ENCODE results near the gene MARK3.
"Not testable (repeated sequence)": the region's sequence is repeated elsewhere in the genome, so short reads cannot be mapped to it uniquely, and the experiment has no call there.

The MARK3 gene

DNA sequence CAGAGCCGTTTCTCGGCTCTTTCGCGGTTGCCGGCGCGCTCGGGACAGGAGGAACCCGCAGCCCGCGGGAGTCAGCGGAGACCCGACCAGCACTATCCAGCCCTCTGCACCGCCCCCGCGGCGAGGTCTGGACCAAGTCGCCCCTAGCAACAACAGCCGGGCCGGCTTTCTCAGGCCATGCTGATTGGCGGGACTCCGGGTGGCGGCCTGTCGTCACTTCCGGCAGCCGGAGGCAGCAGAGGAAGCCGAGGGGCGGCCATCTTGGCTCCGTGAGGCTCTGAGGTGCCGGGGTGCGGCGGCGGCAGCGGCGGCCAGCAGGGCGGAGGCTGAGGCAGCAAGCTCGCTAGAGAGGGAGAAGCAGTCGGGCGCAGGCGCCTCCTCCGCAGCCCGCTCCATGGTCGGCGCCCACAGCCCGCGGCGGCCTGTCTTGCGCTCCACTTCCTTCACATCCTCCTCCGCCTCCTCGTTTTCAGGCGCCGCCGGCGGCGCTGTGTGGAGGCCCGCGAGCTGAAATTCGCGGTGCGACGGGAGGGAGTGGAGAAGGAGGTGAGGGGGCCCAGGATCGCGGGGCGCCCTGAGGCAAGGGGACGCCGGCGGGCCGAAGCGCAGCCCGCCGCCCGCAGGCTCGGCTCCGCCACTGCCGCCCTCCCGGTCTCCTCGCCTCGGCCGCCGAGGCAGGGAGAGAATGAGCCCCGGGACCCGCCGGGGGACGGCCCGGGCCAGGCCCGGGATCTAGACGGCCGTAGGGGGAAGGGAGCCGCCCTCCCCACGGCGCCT, at the start of gene MARK3:
MARK3 (plus strand) TSS at position 264 of the 777 bp plus-strand sequence. CDS start 615 bp downstream, outside the sequence.
- FAIRE-seq: no peak

- FAIRE-seq: no peak
Observed at GRCh38 chr14:103336191-103336590, 49.0 kb upstream of the MARK3 start.

DNA sequence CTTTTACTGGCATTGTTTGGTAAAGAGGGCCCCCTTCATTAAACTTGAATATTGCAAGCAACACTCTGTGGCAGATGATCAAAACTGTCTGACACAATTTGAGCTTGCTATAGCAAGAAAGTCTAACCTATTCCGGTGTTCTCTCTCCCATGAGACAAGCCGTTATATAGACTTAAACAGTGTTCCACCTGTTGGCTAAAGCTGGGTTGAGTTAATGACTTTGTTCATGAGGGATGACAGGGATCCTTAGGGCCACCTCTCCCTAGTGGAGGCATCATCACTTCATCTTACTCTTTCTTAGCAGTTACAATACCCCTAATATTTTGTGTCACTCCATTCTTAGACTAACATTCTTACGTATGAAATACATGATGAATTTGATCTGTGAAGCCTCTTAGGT, 47.4 kb upstream of the MARK3 start:
- FAIRE-seq: no peak

DNA sequence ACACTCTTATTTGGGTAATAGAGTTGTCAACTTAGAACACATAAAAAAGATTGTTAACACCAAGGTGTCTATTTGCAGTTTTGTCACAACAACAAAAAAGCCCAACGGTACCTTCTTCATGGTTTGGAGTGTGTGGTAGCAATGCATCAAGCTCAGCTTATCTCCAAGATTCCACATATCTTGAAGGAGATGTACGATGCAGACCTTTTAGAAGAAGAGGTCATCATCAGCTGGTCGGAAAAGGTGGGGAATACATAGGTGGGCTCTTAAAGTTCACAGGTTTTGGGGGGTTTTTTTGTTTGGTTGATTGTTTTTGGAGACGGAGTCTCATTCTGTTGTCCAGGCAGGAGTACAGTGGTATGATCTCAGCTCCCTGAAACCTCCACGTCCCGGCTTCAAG, 45.7 kb upstream of the MARK3 start:
- FAIRE-seq: no peak

DNA sequence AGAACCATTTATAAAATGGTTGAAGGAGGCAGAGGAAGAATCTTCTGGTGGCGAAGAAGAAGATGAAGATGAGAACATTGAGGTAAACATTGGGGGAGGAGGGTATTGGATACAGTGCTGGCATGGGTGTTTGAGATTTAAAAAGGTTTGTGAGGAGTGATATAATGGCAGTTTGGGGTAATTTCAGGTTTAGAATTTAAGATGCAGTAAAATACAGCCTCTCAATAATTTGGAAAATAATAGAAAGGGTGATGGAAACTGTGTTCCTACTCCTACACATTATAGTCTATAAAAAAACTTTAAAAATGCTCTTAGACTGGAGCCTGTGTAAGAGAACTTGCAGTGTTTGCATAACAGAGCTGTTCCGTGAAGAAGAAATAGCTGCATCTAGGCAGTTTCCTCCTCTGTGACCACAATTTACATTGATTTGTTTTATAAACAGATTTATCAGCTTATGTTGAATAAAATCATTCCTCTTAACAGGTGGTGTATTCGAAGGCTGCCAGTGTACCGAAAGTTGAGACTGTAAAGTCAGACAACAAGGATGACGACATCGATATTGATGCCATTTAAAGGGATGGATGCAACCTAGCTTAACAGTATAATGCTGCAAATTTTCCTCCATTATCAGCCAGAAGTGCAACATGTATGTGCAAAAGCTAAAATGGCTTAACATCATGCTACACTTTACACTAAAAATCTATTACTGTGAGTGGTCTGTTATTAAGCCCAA, 44.6 kb upstream of the MARK3 start:
- FAIRE-seq: no peak

DNA sequence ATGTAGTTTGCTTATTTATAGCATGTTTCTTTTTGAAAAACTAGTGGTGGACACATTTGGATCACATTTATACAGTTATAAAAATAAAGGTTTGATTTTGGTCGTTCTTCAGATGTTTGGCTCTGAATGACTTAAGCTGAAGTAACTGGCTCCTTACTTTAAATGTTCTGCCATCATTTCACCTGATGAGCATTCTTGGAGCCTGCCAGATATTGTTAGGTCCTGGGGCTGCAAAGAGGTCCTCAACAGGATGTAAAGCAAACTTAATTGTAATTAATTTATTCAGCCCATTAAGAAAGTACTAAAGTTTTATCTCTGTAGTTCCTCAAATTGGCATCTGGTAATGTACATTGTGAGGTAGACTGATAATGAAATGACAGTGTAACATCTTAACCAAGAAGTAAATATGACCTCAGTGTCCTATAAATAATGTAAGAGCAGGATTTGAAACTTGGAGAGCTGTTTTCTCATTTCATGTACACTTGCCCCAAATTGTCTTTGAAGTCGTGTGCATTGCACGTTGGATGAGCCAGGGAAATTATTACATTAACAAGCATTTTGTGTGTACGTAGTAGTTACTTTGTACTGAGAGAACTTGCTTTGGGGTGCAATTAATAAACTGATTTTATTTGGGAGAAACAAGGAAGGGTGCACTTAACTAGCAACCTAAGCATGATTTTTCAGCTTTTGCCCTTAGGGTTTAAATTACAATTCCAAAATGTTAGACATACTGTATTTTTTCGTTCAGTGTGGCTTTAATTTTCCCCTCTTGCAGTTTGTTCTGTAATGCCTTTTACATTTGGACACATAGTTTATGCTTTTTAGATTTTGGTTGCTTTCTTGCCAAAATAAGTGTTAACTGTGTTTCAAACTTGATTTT, 43.7 kb upstream of the MARK3 start:
- FAIRE-seq: no peak

- no peak for FAIRE-seq
Observed at GRCh38 chr14:103343164-103343879, 41.9 kb upstream of the MARK3 start.

GRCh38 chr14:103343905-103344797, 41.1 kb upstream of the MARK3 start:
- no peak for FAIRE-seq

DNA sequence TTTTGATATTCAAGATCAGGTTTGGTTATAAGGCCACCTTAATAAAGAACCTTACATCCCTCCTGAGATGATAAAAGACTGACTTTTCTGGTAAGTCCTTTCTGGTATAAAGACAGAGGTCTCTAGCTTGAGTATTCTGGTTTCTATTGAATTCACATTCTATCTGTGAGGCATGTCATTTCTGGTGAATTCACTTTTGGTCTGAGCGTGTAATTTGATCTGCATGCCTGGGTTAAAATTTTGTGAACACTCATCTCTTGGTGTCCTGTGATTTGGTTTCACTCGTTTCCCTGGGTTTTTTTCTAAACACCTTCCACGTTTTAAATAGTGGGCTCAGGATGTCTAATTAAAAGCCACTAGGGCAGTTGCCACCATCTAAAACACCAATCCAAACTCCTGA, 38.9 kb upstream of the MARK3 start:
- no peak for FAIRE-seq

- no peak for FAIRE-seq
Observed at GRCh38 chr14:103347091-103347815, 38.0 kb upstream of the MARK3 start.

DNA sequence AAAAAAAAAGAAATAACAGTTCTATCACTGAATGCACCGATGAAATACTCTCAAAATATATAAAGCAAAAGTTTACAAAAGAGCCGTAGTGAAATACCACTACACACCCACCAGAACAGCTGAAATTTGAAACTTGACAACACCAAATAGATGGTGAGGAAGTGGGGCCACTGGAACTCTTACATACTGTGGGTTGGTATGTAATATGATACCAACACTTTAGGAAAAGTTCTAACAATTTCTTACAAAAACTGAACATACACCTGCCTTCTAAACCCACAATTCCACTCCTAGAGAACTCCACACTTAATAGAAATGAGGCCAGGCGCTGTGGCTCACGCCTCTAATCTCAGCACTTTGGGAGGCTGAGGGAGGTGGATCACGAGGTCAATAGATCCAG, 37.1 kb upstream of the MARK3 start:
- no peak for FAIRE-seq

DNA sequence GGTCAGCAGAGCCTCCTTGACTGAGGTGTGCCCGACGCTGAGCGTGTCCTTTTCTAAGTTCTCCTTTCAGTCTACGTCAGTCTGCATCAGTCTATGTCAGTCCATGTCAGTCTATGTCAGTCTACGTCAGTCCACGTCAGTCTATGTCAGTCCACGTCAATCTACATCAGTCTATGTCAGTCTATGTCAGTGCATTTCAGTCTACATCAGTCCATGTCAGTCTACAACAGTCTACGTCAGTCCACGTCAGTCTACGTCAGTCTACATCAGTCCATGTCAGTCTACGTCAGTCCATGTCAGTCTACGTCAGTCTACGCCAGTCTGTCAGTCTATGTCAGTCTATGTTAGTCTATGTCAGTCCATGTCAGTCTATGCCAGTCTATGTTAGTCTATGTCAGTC, 35.2 kb upstream of the MARK3 start:
- no peak for FAIRE-seq

DNA sequence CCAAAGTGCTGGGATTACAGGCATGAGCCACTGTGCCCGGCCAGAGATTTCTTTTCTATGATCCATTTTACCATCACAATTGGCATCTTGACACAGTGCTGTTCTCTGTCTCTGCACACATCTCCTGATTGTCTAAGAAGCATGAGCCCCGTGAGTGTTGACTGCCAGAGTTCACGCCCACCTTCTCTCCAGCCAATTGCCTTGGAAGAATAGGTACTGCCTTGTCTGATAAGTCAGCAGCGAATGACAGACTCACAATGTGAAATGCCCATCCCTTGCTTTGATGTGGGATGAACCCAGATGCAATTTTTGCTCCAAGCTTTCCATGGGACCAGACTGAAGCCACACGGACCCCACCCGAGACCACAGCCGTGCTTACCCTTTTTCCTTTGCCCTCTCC, 31.9 kb upstream of the MARK3 start:
- FAIRE-seq: no peak

DNA sequence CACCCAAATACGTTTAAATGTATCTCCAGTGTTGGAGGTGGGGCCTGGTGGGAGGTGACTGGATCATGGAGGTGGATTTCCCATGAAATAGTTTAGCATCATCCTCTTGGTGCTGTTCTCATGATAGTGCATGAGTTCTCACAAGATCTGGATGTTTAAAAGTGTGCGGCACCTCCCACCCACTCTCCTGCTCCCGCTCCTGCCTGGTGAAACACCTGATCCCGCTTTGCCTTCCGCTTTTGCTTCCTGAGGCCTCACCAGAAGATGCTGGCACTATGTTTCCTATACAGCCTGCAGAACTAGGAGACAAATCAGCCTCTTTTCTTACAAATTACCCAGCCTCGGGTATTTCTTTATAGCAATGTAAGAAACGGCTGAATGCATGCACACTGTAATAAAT, 31.1 kb upstream of the MARK3 start:
- no peak for FAIRE-seq

DNA sequence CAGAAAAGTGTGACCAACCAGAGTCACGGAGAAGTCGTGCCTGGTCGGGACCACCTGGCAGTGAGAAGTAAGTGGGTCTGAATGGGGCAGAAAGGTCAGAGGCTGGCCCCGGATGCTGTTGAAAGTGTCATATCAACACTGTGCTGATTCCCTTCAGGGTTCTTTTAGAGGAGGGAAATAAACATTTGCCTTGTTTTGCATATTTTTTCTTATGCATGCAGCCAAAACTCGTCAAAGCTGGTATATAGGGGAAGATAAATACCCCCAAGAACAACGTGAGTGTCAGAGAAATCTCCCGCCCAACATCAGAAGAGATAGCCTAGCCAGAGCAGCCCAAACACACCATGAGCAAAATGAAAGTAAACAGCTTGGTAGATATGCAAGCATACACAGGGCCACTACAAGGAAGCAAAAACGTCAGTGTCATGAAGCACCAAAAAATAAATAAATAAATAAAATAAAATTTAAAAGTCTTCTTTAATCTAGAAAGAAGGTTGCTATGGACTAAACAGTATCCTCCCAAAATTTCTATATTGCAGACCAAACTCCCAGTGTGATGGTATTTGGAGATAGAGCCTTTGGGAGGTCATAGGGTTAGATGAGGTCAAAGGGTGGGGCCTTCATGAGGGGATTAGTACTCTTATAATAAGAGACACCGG, 29.1 kb upstream of the MARK3 start:
- FAIRE-seq: no peak

GRCh38 chr14:103357552-103357951, 27.7 kb upstream of the MARK3 start:
- not testable (repeated sequence) for FAIRE-seq

GRCh38 chr14:103360548-103360947, 24.7 kb upstream of the MARK3 start:
- no peak for FAIRE-seq

DNA sequence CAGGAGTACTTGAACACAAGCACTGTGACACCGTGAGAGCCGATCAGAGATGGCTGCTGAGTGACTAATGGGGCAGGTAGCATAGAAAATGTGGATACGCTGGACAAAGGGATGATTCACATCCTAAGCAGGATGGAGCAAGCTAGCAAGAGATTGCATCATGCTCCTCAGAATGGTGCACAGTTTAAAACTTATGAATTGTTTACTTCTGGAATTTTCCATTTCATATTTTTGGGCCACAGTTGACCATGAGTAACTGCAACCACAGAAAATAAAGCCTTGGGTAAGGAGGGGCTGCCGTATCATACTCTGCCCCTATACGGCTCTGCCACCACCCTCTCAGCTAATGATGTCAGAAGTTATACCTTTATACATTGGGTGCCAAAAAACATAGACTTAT, 23.3 kb upstream of the MARK3 start:
- FAIRE-seq: no peak

DNA sequence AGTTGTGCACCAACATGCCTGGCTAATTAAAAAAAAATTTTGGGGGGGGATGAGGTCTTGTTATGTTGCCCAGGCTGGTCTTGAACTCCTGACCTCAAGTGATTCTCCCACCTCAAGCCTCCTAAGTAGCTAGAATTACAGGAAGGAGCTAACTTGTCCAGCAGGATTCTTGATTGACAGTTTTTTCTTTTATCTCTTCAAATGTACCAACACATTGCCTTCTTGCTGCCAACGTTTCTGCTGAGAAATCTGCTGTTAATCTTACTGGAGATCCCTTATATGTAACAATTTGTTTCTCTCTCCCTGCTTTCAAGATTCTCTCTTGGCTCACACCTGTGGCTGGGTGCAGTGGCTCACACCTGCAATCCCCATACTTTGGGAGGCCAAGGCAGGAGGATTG, 22.4 kb upstream of the MARK3 start:
- no peak for FAIRE-seq

GRCh38 chr14:103366741-103367140, 18.5 kb upstream of the MARK3 start:
- FAIRE-seq: no peak

Data from colon (tissue), 2 donors.